HFFc6 (cell line): ENCODE measurements around the gene RAD51B. TPM values are rescaled to one million over a fixed set of nuclear protein-coding genes. Genes with fewer than 3 reads are reported as not detected.

ENCODE experiments used
- DNase-seq: peaks from one replicate; pipeline ENCODE4 v3.0.0-alpha.2; 2018
- H3K27ac Mint-ChIP-seq: 2 replicates; pipeline ENCODE4 v1.8.0; 2020; ENCODE audit warnings: mild to moderate bottlenecking, mixed read lengths
- H3K27me3 Mint-ChIP-seq: 2 replicates; pipeline ENCODE4 v1.8.0; 2021; ENCODE audit warnings: mild to moderate bottlenecking, moderate library complexity, mixed read lengths; ENCODE audit not compliant: insufficient read depth
- H3K36me3 Mint-ChIP-seq: 2 replicates; pipeline ENCODE4 v1.8.0; 2021; ENCODE audit warnings: low read depth, mixed read lengths
- H3K4me1 Mint-ChIP-seq: 2 replicates; pipeline ENCODE4 v1.8.0; 2020; ENCODE audit warnings: low read depth, mixed read lengths
- H3K4me3 Mint-ChIP-seq: 2 replicates; pipeline ENCODE4 v1.8.0; 2020; ENCODE audit warnings: mild to moderate bottlenecking, moderate library complexity, mixed read lengths
- H3K9me3 Mint-ChIP-seq: 2 replicates; pipeline ENCODE4 v1.8.0; 2020; ENCODE audit warnings: mild to moderate bottlenecking, mixed read lengths
- total RNA-seq, 6 experiments: library from RNA; stranded (reverse); fragmentation: NEBNext Ultra II Directional; extraction: Animal tissue kit (Norgen Biotek cat#: 25700); gene quantifications; 2 replicates in 1 of 6; 3 replicates in 5 of 6; pipeline ENCODE4 v1.2.3, GENCODE V29; 2021
- TF ChIP-seq, protein P1 (sequence below): fragments of 200-600 bp; sonication (generic); IDR thresholded peaks from 2 replicates; pipeline ENCODE4 v1.5.0; 2021; ENCODE audit warnings: antibody characterized with exemption, mild to moderate bottlenecking

RAD51B gene
- total RNA-seq, 6 experiments from 2014 or later: 7.1 to 12.4 (median 9.6) TPM

DNA sequence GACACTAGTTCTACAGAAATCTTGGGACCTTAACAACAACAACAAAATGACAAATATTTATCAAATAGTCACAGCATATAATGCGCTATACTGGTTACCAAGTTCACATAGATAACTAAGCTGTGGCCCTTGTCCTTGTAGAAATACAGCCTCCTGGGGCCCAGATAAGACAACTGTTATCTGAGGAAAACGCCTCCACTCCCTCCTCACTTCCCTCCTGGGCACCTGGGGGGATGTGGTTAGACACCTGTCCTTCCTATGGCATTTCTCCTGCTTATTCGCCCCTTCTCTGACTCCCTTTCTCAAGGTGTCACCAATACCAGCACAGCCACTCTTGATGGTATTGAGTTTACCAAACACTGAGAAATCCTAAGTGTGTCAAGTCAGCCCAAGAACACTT lies 419.4 kb downstream of the RAD51B start:
- Mint-ChIP-seq H3K27ac (no peak overlapping the region), H3K4me1 (peaks cover 40% of the 10 kb centered on the region), H3K36me3 (peaks cover 3% of the 10 kb centered on the region; the same call in 1 of the 2 replicates)

DNA sequence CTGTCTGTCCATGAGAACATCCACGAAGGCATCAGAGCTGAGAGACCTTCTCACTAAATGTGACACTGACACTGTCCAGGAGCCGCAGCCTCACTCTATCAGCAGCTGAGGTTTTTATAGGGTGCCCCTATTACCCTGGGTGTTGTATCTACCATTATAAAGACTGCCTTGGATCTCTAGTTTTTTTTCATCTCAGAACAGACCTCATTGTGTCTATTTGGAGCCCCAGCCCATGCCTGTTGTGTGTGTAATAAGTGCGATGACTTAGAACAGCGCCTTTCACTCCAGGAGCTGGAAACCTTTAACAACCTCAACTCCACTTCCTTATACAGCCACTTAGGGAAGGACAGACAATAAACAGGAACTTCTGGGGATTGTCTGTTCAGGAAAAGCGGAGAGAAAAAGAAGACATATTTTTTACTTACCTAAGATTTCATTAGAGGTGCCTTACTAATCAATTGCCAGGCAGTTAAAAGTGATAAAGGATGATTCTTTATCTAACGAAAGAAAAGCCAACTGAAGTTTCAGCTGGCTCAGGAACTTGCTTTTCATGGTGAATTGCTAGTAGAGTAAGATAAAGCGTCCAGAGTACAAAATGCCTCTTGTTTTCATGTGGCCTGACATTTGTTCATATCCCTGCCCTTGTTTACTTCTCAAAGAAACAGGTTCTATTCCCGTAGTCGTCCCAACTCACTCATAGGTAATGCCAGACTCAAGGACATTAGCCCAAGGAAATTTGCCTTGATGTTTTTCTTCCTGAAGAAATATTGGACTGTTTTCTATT lies 420.6 kb downstream of the RAD51B start:
- H3K9me3 Mint-ChIP-seq: no peaks in the 10 kb centered on the region
- peaks cover 44% of the 10 kb centered on the region for H3K4me1 Mint-ChIP-seq
- H3K27ac Mint-ChIP-seq: no peak overlapping the region
- no peak for DNase-seq
- H3K27me3 Mint-ChIP-seq: no peaks in the 10 kb centered on the region; the same call in 1 of the 2 replicates
- TF ChIP-seq, protein P1, sequence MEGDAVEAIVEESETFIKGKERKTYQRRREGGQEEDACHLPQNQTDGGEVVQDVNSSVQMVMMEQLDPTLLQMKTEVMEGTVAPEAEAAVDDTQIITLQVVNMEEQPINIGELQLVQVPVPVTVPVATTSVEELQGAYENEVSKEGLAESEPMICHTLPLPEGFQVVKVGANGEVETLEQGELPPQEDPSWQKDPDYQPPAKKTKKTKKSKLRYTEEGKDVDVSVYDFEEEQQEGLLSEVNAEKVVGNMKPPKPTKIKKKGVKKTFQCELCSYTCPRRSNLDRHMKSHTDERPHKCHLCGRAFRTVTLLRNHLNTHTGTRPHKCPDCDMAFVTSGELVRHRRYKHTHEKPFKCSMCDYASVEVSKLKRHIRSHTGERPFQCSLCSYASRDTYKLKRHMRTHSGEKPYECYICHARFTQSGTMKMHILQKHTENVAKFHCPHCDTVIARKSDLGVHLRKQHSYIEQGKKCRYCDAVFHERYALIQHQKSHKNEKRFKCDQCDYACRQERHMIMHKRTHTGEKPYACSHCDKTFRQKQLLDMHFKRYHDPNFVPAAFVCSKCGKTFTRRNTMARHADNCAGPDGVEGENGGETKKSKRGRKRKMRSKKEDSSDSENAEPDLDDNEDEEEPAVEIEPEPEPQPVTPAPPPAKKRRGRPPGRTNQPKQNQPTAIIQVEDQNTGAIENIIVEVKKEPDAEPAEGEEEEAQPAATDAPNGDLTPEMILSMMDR: no peak
- H3K4me3 Mint-ChIP-seq: no peak overlapping the region
- H3K36me3 Mint-ChIP-seq: peaks cover 3% of the 10 kb centered on the region; the same call in 1 of the 2 replicates

More for the DNA sequence above, 419.4 kb downstream of the RAD51B start:
- Mint-ChIP-seq H3K9me3 (no peaks in the 10 kb centered on the region), H3K27me3 (no peaks in the 10 kb centered on the region; the same call in 1 of the 2 replicates), H3K4me3 (no peak overlapping the region)
- TF ChIP-seq, protein P1: no peak
- DNase-seq: no peak

DNA sequence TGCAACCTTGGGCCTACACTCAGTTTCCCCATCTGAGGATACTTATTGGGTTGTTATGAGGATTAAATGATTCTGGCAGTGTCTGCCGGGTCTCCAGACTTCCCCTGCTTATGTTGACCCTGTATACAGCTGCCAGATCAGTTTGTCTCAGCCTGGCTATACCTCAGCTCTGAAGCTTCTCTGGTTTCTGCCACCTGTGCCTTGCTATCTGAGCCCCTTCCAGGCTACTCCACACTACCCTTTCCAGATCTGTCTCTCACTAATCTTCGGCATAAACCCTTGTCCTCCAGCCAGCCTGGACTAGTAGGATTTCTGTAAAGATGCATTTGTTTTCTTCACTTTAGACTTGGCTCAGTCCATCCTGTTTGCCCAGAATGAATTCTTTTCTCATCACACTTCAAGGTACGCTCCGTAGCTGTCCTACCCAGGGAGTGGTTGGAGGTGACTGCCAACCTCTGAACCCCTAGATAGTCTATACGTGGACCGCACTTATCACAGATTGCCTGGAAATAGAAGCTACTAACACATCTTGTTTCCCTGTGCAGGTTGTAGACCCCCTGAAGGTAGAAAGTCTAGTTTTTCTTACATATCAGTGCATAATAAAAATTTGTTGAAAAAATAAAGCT lies 422.4 kb downstream of the RAD51B start:
- TF ChIP-seq, protein P1: no peak
- no peak for DNase-seq
- H3K4me3 Mint-ChIP-seq: no peak overlapping the region
- no peaks in the 10 kb centered on the region for H3K36me3 Mint-ChIP-seq
- no peaks in the 10 kb centered on the region; the same call in 1 of the 2 replicates for H3K27me3 Mint-ChIP-seq
- H3K27ac Mint-ChIP-seq: no peak overlapping the region
- peaks cover 48% of the 10 kb centered on the region for H3K4me1 Mint-ChIP-seq
- H3K9me3 Mint-ChIP-seq: no peaks in the 10 kb centered on the region

DNA sequence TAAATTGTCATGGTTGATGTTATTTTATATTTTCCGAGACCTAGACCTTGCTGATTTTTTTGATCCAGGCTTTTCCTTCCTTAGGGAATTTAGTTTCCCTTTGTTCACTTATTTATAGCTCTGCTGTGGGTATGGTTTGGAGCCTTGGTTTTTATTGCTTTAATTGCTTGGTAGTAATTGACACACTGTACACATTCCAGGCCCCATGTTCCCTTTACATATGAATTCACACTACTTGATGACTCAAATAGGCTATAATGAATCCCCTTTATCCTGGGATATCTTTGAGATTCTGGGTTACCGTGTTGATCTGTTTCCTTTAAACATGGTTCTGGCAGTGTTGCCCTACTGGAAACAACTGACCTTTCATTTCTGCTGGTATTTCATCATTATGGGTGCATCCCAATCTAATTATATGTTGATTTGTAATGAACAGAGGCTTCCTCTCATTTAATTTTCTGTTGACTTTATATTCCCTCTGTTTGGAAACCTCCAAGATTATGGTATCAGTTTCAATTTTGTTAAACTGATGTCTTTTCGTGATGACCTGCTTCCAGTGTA lies 424.0 kb downstream of the RAD51B start:
- Mint-ChIP-seq H3K4me1 (peaks cover 48% of the 10 kb centered on the region), H3K4me3 (no peak overlapping the region), H3K9me3 (no peaks in the 10 kb centered on the region), H3K36me3 (no peaks in the 10 kb centered on the region), H3K27ac (no peak overlapping the region), H3K27me3 (no peaks in the 10 kb centered on the region; the same call in 1 of the 2 replicates)
- no peak for DNase-seq
- TF ChIP-seq, protein P1: no peak

DNA sequence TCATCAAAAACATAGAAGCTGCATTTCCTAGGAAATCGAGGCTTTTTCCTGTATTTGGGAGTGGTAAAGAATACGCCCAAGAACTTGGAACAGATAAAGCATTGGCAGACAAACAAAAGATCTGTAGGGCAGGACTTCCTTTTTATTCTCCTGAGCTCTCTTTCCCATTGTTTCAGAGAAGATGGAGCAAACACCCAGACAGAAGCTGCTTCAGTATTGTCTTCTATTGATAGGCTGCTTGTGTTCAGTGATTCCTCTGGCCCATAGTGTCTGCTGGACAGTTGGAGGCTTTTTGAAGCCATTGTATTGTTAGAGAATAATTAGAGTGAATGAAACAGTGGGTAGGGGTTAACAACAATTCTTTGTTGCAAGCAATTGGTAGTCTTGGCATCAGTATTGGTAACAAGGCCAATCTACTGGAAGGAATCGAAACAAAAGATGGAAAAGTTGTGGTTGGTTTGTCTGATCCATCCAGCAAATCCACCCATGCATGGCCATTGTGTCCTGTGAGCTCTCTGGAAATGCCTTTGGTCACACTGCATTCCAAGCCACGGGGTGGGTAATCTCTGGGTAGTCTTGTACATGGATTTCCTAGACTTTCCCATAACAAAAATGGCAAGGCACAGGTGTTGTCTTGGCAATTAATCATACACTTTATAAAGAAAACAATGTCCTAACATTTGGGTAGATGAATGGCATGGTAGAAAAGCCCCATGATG lies 424.8 kb downstream of the RAD51B start:
- no peak for DNase-seq
- H3K9me3 Mint-ChIP-seq: no peaks in the 10 kb centered on the region
- H3K27ac Mint-ChIP-seq: no peak overlapping the region
- TF ChIP-seq, protein P1: no peak
- peaks cover 55% of the 10 kb centered on the region for H3K4me1 Mint-ChIP-seq
- no peaks in the 10 kb centered on the region; the same call in 1 of the 2 replicates for H3K27me3 Mint-ChIP-seq
- H3K4me3 Mint-ChIP-seq: no peak overlapping the region
- no peaks in the 10 kb centered on the region for H3K36me3 Mint-ChIP-seq
